Ramos (cell line): ENCODE measurements around the gene GPR15.

ENCODE experiments used
- in situ Hi-C: fragments of 300-500 bp; cut with MboI; formaldehyde crosslinking; loops from one replicate; pipeline ENCODE4 v1.14.3; 2022; ENCODE audit warnings: low sequenced_read_pairs; ENCODE audit not compliant: unreplicated experiment

GPR15 gene

GRCh38 chr3:98581474-98581873 is 49.7 kb downstream of the GPR15 start:
- in situ Hi-C loops: loop anchor here (25.0 kb wide), 2 partner anchors 431 to 544 kb away; partner anchors contain the start of gene GABRR3

GRCh38 chr3:98582042-98582441 is 50.3 kb downstream of the GPR15 start:
- in situ Hi-C loops: loop anchor here (25.0 kb wide), 2 partner anchors 430 to 545 kb away; partner anchors contain the start of gene GABRR3

GRCh38 chr3:98583766-98584165 is 52.0 kb downstream of the GPR15 start:
- in situ Hi-C loops: loop anchor here (25.0 kb wide), 2 partner anchors 429 to 546 kb away; partner anchors contain the start of gene GABRR3
